Mucosa of descending colon (tissue), 3 donors: Measurements from ENCODE around the gene ALPL. TPM values are rescaled to one million over a fixed set of nuclear protein-coding genes. Genes with fewer than 3 reads are reported as not detected.

Experiments used
- ATAC-seq: fragments of 200-7000 bp; cut with Tn5 transposase; one replicate; pipeline ENCODE4 v1.9.1; 2020; ENCODE audit warnings: mild to moderate bottlenecking, moderate library complexity
- DNase-seq, 3 donors: peaks; one replicate each; pipeline ENCODE4 v3.0.0-alpha.2; 2020
- H3K36me3 ChIP-seq: fragments of 200-600 bp; one replicate; pipeline ENCODE4 v1.8.0; 2021; ENCODE audit warnings: low read depth, mild to moderate bottlenecking
- H3K4me1 ChIP-seq: fragments of 200-600 bp; one replicate; pipeline ENCODE4 v1.8.0; 2021; ENCODE audit warnings: low read depth, mild to moderate bottlenecking
- H3K4me3 ChIP-seq: fragments of 200-600 bp; one replicate; pipeline ENCODE4 v1.8.0; 2021; ENCODE audit warnings: mild to moderate bottlenecking
- H3K9me3 ChIP-seq: fragments of 200-600 bp; one replicate; pipeline ENCODE4 v1.8.0; 2021; ENCODE audit warnings: mild to moderate bottlenecking
- CTCF ChIP-seq: fragments of 200-600 bp; IDR thresholded peaks from one replicate; pipeline ENCODE4 v1.8.0; 2022; ENCODE audit warnings: antibody characterized with exemption, mild to moderate bottlenecking
- intact Hi-C, 2 donors: fragments of 100-400 bp; cut with DNase I in 1 of 2; cut with micrococcal nuclease in 1 of 2; formaldehyde crosslinking; loops; one replicate each; pipeline versions ENCODE4 v1.11.0 to v1.11.1; 2022; cut with DNase I, micrococcal nuclease
- total RNA-seq, 3 donors: library from RNA; stranded (reverse); fragmentation: NEBNext Ultra II Directional in 2 of 3; extraction: Animal tissue kit (Norgen Biotek cat#: 25700) in 2 of 3; gene quantifications; one replicate each; pipeline versions ENCODE4 v1.2.1 to v1.2.4, GENCODE V29; 2021 to 2023
- donor health status: DM: no; HTN: no; CAD: no; lungs with moderate emphysema.
- donor health status: DM: no; HTN: no; CAD: no.
- donor health status: DM: no; HTN: yes; CAD: no.

The ALPL gene
- total RNA-seq, 3 donors from 2014 or later, result 0.82 to 2.7 (median 0.90) TPM

GRCh38 chr1:21510113-21510493, 880 bp downstream of the ALPL start:
- Histone ChIP-seq H3K9me3 (no peaks in the 10 kb centered on the region), H3K4me3 (no peak overlapping the region), H3K4me1 (peaks cover 4% of the 10 kb centered on the region), H3K36me3 (no peaks in the 10 kb centered on the region)
- DNase-seq (no peak), ATAC-seq (no peak)
- no peak for TF ChIP-seq CTCF
- intact Hi-C loops, result loop anchor here in 1 of 2 donors (10.0 kb wide), 1 partner anchor 145 kb away; no protein-coding TSS in a partner anchor

- intact Hi-C loops, result loop anchor here in 1 of 2 donors (10.0 kb wide), 1 partner anchor 144 kb away; no protein-coding TSS in a partner anchor
- H3K36me3 ChIP-seq, result no peaks in the 10 kb centered on the region
- no peak for TF ChIP-seq CTCF
- no peak overlapping the region for H3K4me3 ChIP-seq
- ATAC-seq (no peak), DNase-seq (no peak)
- H3K4me1 ChIP-seq, result peaks cover 4% of the 10 kb centered on the region
- H3K9me3 ChIP-seq, result no peaks in the 10 kb centered on the region
These were observed 1.8 kb downstream of the ALPL start for GRCh38 chr1:21510885-21511578.

- TF ChIP-seq CTCF, result no peak
- Histone ChIP-seq H3K4me1 (peaks cover 7% of the 10 kb centered on the region), H3K36me3 (no peaks in the 10 kb centered on the region), H3K9me3 (no peaks in the 10 kb centered on the region), H3K4me3 (no peak overlapping the region)
- DNase-seq (peak; percentile 38 to 70 (median 54)), ATAC-seq (peak; percentile 13)
- intact Hi-C loops, result loop anchor here in 1 of 2 donors (10.0 kb wide), 1 partner anchor 143 kb away; no protein-coding TSS in a partner anchor
These were observed 2.6 kb downstream of the ALPL start for GRCh38 chr1:21511579-21512522.

- H3K4me1 ChIP-seq, result peaks cover 3% of the 10 kb centered on the region
- TF ChIP-seq CTCF, result no peak
- ATAC-seq (no peak), DNase-seq (no peak)
- H3K4me3 ChIP-seq, result no peak overlapping the region
- H3K9me3 ChIP-seq, result no peaks in the 10 kb centered on the region
- no peaks in the 10 kb centered on the region for H3K36me3 ChIP-seq
- intact Hi-C loops, result loop anchor here in 1 of 2 donors (10.0 kb wide), 1 partner anchor 141 kb away; no protein-coding TSS in a partner anchor
These were observed 5.0 kb downstream of the ALPL start for GRCh38 chr1:21514245-21514644.

- TF ChIP-seq CTCF, result no peak
- Histone ChIP-seq H3K36me3 (no peaks in the 10 kb centered on the region), H3K4me3 (no peak overlapping the region), H3K4me1 (peaks cover 3% of the 10 kb centered on the region), H3K9me3 (no peaks in the 10 kb centered on the region)
- DNase-seq (no peak), ATAC-seq (peak; percentile 88)
- intact Hi-C loops, result loop anchor here in 1 of 2 donors (10.0 kb wide), 1 partner anchor 138 kb away; no protein-coding TSS in a partner anchor
These were observed 8.0 kb downstream of the ALPL start for GRCh38 chr1:21517161-21517589.
